ENCODE measurements around the gene PSMA3.

DNA sequence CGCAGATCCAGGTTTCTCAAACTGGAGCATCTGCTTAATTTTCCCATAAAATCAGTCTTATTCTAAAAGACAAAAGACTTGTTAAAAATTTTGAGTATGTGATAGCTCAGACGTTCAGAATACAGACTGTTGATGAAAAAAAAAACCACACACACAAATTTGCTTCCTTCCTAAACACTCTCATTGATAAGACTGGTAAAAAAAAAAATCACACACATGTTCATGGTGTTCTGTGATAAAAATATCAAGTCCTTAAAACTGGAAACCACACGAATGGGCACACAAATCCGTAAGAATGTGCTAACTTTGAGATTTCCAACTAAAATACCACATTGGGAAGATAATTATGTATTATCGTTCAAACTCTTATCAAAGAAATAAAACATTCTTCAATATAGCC lies 47.0 kb downstream of the PSMA3 start:
- TF ChIP-seq, protein P1, sequence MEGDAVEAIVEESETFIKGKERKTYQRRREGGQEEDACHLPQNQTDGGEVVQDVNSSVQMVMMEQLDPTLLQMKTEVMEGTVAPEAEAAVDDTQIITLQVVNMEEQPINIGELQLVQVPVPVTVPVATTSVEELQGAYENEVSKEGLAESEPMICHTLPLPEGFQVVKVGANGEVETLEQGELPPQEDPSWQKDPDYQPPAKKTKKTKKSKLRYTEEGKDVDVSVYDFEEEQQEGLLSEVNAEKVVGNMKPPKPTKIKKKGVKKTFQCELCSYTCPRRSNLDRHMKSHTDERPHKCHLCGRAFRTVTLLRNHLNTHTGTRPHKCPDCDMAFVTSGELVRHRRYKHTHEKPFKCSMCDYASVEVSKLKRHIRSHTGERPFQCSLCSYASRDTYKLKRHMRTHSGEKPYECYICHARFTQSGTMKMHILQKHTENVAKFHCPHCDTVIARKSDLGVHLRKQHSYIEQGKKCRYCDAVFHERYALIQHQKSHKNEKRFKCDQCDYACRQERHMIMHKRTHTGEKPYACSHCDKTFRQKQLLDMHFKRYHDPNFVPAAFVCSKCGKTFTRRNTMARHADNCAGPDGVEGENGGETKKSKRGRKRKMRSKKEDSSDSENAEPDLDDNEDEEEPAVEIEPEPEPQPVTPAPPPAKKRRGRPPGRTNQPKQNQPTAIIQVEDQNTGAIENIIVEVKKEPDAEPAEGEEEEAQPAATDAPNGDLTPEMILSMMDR (IDR thresholded peaks at IDR 0.05) = no peak
- no peak for TF ChIP-seq POLR2A (IDR thresholded peaks at IDR 0.05)
